B cell (primary cell): ENCODE results near the gene OCA2. TPM values are rescaled to one million over a fixed set of nuclear protein-coding genes. Genes with fewer than 3 reads are reported as not detected.
A peak's percentile ranks its signal among the peaks of the same experiment; 100 is the strongest.

Experiments used
- ATAC-seq: fragments of 200-7000 bp; cut with Tn5 transposase; one replicate; pipeline ENCODE4 v1.10.0; 2021; ENCODE audit warnings: low read depth, mild to moderate bottlenecking, moderate number of reproducible peaks, moderate library complexity
- CTCF ChIA-PET: fragments of 350-600 bp; sonication (Branson Sonifier 250); formaldehyde crosslinking; loops from one replicate; lab custom pipeline; 2021; ENCODE audit warnings: antibody characterized with exemption, inconsistent platforms; lab: Charles Lee
- POLR2A ChIA-PET: fragments of 350-600 bp; sonication (Branson Sonifier 250); formaldehyde crosslinking; loops from one replicate; lab custom pipeline; 2021; ENCODE audit warnings: antibody characterized with exemption; lab: Charles Lee
- DNase-seq: peaks from one replicate; pipeline ENCODE4 v3.0.0; 2013
- H2AFZ ChIP-seq: 2 replicates; pipeline ENCODE4 v1.6.1; 2012; ENCODE audit warnings: mild to moderate bottlenecking, low read depth, low read length; ENCODE audit not compliant: insufficient read depth, poor library complexity, severe bottlenecking
- H3K27ac ChIP-seq, 2 donors: 1 replicate in 1 of 2; 2 replicates in 1 of 2; pipeline ENCODE4 v1.5.1; 2012 to 2013; ENCODE audit warnings: low read length in 2 of 2, mild to moderate bottlenecking in 2 of 2, moderate library complexity in 1 of 2
- H3K27me3 ChIP-seq, 4 experiments: fragments of 200-600 bp in 1 of 4; sonication (generic) in 1 of 4; replicated peaks in 1 of 4; 1 replicate in 2 of 4; 2 replicates in 2 of 4; pipeline versions ENCODE4 v1.6.1 to v1.7.0; 2013 to 2016; ENCODE audit warnings: low read length in 3 of 4, mild to moderate bottlenecking in 2 of 4, mixed read lengths in 1 of 4, moderate library complexity in 1 of 4; ENCODE audit not compliant: insufficient read depth in 4 of 4, control insufficient read depth in 3 of 4; ENCODE audit errors: control extremely low read depth in 1 of 4
- H3K36me3 ChIP-seq, 2 experiments: replicated peaks in 1 of 2; 1 replicate in 1 of 2; 2 replicates in 1 of 2; pipeline versions ENCODE4 v1.6.1 to v1.7.1; 2013; ENCODE audit warnings: low read length in 1 of 2; ENCODE audit not compliant: insufficient read depth in 2 of 2, control insufficient read depth in 1 of 2; ENCODE audit errors: control extremely low read depth in 1 of 2, extremely low read depth in 1 of 2
- H3K4me1 ChIP-seq, 2 donors: fragments of 200-600 bp in 1 of 2; sonication (generic) in 1 of 2; 1 replicate in 1 of 2; 2 replicates in 1 of 2; pipeline versions ENCODE4 v1.5.1 to v1.6.1; 2013 to 2017; ENCODE audit warnings: low read length in 2 of 2; ENCODE audit not compliant: control insufficient read depth in 2 of 2, insufficient read depth in 2 of 2
- H3K4me2 ChIP-seq: replicated peaks from 2 replicates; pipeline ENCODE3; 2012; ENCODE audit warnings: mild to moderate bottlenecking, low read depth, low read length; ENCODE audit not compliant: poor library complexity, severe bottlenecking
- H3K4me3 ChIP-seq, 5 experiments: fragments of 200-600 bp in 1 of 5; sonication (generic) in 1 of 5; 1 replicate in 3 of 5; 2 replicates in 2 of 5; pipeline versions ENCODE4 v1.5.1 to v1.7.0; 2011 to 2016; ENCODE audit warnings: low read length in 4 of 5, mild to moderate bottlenecking in 4 of 5, low read depth in 2 of 5, control low read depth in 1 of 5, moderate library complexity in 1 of 5; ENCODE audit not compliant: insufficient read depth in 1 of 5; ENCODE audit errors: control extremely low read depth in 1 of 5, extremely low read depth in 1 of 5
- H3K79me2 ChIP-seq: fragments of 200-600 bp; sonication (generic); one replicate; pipeline ENCODE4 v1.6.0; 2016; ENCODE audit warnings: low read length; ENCODE audit not compliant: control insufficient read depth, insufficient read depth
- H3K9ac ChIP-seq: fragments of 200-600 bp; sonication (generic); 2 replicates; pipeline ENCODE4 v1.6.1; 2017; ENCODE audit warnings: mild to moderate bottlenecking, low read length, moderate library complexity
- H3K9me3 ChIP-seq, 3 donors: one replicate each; pipeline versions ENCODE4 v1.6.1 to v1.7.1; 2013; ENCODE audit warnings: low read length in 2 of 3; ENCODE audit not compliant: control insufficient read depth in 2 of 3, insufficient read depth in 1 of 3; ENCODE audit errors: control extremely low read depth in 1 of 3
- H4K20me1 ChIP-seq: 2 replicates; pipeline ENCODE4 v1.6.0; 2012; ENCODE audit warnings: mild to moderate bottlenecking, low read length; ENCODE audit not compliant: insufficient read depth, control insufficient read depth, poor library complexity, severe bottlenecking
- H3K27ac Mint-ChIP-seq: one replicate; pipeline ENCODE4 v1.8.0; 2021; ENCODE audit warnings: mixed read lengths
- H3K27me3 Mint-ChIP-seq: one replicate; pipeline ENCODE4 v1.8.0; 2021; ENCODE audit warnings: mixed read lengths
- H3K4me1 Mint-ChIP-seq: one replicate; pipeline ENCODE4 v1.8.0; 2021; ENCODE audit warnings: mixed read lengths
- H3K4me3 Mint-ChIP-seq: one replicate; pipeline ENCODE4 v1.8.0; 2021; ENCODE audit warnings: mixed read lengths
- H3K9me3 Mint-ChIP-seq: one replicate; pipeline ENCODE4 v1.8.0; 2022; ENCODE audit warnings: mixed read lengths; ENCODE audit not compliant: insufficient read depth
- CTCF ChIP-seq: fragments of 200-600 bp; IDR thresholded peaks from one replicate; pipeline ENCODE4 v1.8.0; 2022; ENCODE audit warnings: antibody characterized with exemption, mild to moderate bottlenecking
- EZH2 ChIP-seq: IDR thresholded peaks from 2 replicates; pipeline ENCODE4 v1.6.1; 2012; ENCODE audit warnings: borderline replicate concordance, low read depth, mild to moderate bottlenecking, moderate library complexity, low read length; ENCODE audit not compliant: insufficient read depth, poor library complexity, severe bottlenecking
- WGBS: methylation state at CpG from one replicate; pipeline ENCODE4 v1.1.5; 2013; ENCODE audit warnings: missing lambda C conversion rate; ENCODE audit not compliant: insufficient coverage; 5-methylcytosine and 5-hydroxymethylcytosine counted together
- intact Hi-C: fragments of 100-400 bp; cut with micrococcal nuclease; formaldehyde crosslinking; loops from one replicate; pipeline ENCODE4 v1.10.0; 2022
- polyA plus RNA-seq: library from polyadenylated mRNA; depleted of rRNA; stranded (reverse); fragments of >200 nt; gene quantifications from 2 replicates; pipeline ENCODE4 v1.2.3, GENCODE V29; 2012
- total RNA-seq, 2 donors: library from RNA; stranded (reverse); fragments of 120-200 nt in 1 of 2; gene quantifications; 1 replicate in 1 of 2; 2 replicates in 1 of 2; pipeline versions ENCODE4 v1.2.3 to v1.2.4, GENCODE V29; 2013 to 2022

Gene OCA2
- total and polyA plus RNA-seq, 2 donors (not counting 1 experiment from before 2014, with no cell fraction given) = 0.12 TPM; not detected in 1

DNA sequence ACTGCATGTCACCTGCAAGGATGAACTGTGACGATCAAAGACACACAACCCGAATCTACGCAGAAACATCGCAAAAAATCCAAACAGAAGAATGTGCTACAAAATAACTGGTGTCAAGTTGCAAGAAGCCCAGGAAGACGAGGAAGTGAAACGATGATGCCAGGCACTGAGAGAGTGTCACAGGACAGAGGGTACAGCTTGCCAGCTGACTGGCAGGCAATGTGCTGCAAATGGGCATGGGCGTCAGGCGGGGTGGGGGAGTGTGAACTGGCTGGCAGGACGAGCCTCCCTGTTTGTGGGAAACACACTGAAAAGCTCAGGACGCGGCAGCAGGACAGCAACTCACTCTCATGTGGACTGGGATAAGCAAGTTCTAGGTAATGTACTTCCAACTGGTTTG is 28.9 kb upstream of the OCA2 start:
- Histone ChIP-seq H3K79me2 (no peaks in the 10 kb centered on the region), H4K20me1 (no peaks in the 10 kb centered on the region), H3K4me3 (no peak overlapping the region), H3K27me3 (no peaks in the 10 kb centered on the region), H3K36me3 (peaks cover 0 to 37% of the 10 kb centered on the region in 2 experiments), H2AFZ (no peak overlapping the region), H3K4me2 (no peak overlapping the region), H3K9me3 (no peaks in the 10 kb centered on the region), H3K9ac (no peak overlapping the region), H3K27ac (peak overlapping the region in 1 of 2 donors; percentile 49), H3K4me1 (peaks cover 0 to 5% of the 10 kb centered on the region in 2 donors)
- ChIA-PET POLR2A (no interaction called here), CTCF (no interaction called here)
- H3K4me1 Mint-ChIP-seq = peaks cover 14% of the 10 kb centered on the region
- peak; percentile 66 for ATAC-seq
- intact Hi-C loops = no loop called here
- WGBS = 33% methylated on average over 9 of the region's 11 CpGs
- H3K4me3 Mint-ChIP-seq = no peak overlapping the region
- H3K27me3 Mint-ChIP-seq = no peaks in the 10 kb centered on the region
- no peak overlapping the region for H3K27ac Mint-ChIP-seq
- TF ChIP-seq CTCF (no peak), EZH2 (no peak)
- no peaks in the 10 kb centered on the region for H3K9me3 Mint-ChIP-seq
- peak; percentile 58 for DNase-seq

DNA sequence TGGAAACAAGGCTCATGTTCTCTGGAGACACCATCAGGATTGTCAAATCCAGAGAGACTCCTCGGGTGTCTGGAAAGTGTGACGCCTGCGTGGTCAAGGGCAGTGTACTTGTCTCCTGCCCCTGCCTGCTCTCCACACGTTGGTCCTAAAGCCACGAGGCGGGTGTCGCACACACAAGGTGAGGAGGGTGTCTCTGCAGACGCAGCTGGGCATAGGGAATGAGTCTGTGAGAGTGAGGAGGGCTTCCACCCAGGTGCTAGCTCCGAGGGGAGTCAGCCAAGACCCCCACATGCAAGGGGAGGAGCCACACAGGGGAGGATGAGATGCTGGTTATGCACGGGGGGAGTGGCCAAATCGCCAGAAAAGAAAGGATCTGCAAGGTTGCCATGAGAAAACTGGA is 27.9 kb upstream of the OCA2 start:
- Mint-ChIP-seq H3K9me3 (no peaks in the 10 kb centered on the region), H3K4me3 (no peak overlapping the region), H3K27ac (no peak overlapping the region), H3K4me1 (peaks cover 14% of the 10 kb centered on the region), H3K27me3 (no peaks in the 10 kb centered on the region)
- Histone ChIP-seq H3K79me2 (no peaks in the 10 kb centered on the region), H4K20me1 (no peaks in the 10 kb centered on the region), H3K36me3 (peaks cover 0 to 33% of the 10 kb centered on the region in 2 experiments), H3K27ac (peak overlapping the region in 1 of 2 donors; percentile 49), H3K4me3 (no peak overlapping the region), H3K27me3 (no peaks in the 10 kb centered on the region), H2AFZ (no peak overlapping the region), H3K9ac (no peak overlapping the region), H3K4me1 (peaks cover 0 to 5% of the 10 kb centered on the region in 2 donors), H3K4me2 (no peak overlapping the region), H3K9me3 (no peaks in the 10 kb centered on the region)
- intact Hi-C loops = no loop called here
- no peak for TF ChIP-seq EZH2
- TF ChIP-seq CTCF = no peak
- WGBS = 86% methylated on average over 9 of the region's 11 CpGs
- POLR2A ChIA-PET = no interaction called here
- ATAC-seq (no peak), DNase-seq (no peak)
- CTCF ChIA-PET = interaction anchor here (1.1 to 2.7 kb wide), 4 partner anchors 10 to 17 kb away, joined by 5 to 13 read pairs (median 8); no protein-coding TSS in a partner anchor
